A549 (cell line): ENCODE results near the gene RPS15.

ENCODE experiments used
- CHD4 ChIP-seq: fragments of 200-600 bp; sonication (generic); IDR thresholded peaks from 2 replicates; pipeline ENCODE4 v1.6.1; 2016; ENCODE audit warnings: antibody characterized with exemption, mild to moderate bottlenecking, borderline replicate concordance
- KDM1A ChIP-seq: fragments of 200-600 bp; sonication (generic); IDR thresholded peaks from 2 replicates; pipeline ENCODE4 v1.6.1; 2016; ENCODE audit warnings: low read depth, mild to moderate bottlenecking
- MAZ ChIP-seq: fragments of 150-350 bp; IDR thresholded peaks from 2 replicates; pipeline ENCODE4 v1.6.1; 2014; ENCODE audit warnings: antibody characterized with exemption, low read depth, low read length, borderline replicate concordance
- SMC3 ChIP-seq: fragments of >200 bp; sonication (Bioruptor Twin); formaldehyde crosslinking; IDR thresholded peaks from 3 replicates; pipeline ENCODE4 v1.6.1; 2018; ENCODE audit warnings: inconsistent platforms
- TF ChIP-seq, protein P1 (sequence below): fragments of >200 bp; sonication (Bioruptor Twin); formaldehyde crosslinking; IDR thresholded peaks from 3 replicates; pipeline ENCODE4 v1.5.1; 2016
- TF ChIP-seq, protein P2 (sequence below): fragments of 200-600 bp; sonication (generic); IDR thresholded peaks from 2 replicates; pipeline ENCODE4 v1.6.1; 2016; ENCODE audit warnings: antibody characterized with exemption, mild to moderate bottlenecking, moderate library complexity

DNA sequence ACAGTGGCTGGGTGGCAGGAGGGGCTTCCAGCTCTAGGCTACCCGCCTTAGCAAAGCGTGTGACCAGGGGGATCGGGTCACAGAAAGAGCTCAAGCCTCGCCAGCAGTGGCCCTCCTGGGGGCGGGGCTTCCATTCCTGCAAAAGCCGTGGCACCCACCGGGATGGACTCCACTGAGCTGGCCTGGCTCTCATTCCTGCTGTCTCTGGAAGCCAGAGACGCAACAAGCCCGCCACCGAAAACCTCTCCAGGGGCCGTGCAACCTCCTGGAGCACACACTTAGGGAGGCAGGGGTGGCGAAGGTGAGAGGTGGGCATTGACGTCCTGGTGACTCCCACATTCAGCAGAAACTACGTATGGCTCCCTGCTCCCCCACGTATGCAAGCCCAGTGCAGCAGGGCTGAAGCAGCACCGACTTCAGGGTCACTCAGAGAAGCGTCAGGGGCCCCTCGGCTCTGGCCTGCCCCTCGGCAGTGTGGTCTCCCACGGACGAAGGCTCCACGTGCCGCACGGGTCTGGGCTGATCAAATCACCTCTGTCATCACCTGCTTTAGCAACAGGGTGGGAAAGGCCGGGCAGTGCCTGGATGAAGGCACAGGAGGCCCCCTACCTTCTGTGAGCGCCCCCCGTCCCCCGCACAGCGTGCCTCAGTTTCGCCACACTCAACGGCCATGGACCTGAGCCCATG, 37.7 kb downstream of the RPS15 start:
- TF ChIP-seq MAZ (no peak), CHD4 (no peak), SMC3 (no peak), KDM1A (no peak)
- TF ChIP-seq, protein P1, sequence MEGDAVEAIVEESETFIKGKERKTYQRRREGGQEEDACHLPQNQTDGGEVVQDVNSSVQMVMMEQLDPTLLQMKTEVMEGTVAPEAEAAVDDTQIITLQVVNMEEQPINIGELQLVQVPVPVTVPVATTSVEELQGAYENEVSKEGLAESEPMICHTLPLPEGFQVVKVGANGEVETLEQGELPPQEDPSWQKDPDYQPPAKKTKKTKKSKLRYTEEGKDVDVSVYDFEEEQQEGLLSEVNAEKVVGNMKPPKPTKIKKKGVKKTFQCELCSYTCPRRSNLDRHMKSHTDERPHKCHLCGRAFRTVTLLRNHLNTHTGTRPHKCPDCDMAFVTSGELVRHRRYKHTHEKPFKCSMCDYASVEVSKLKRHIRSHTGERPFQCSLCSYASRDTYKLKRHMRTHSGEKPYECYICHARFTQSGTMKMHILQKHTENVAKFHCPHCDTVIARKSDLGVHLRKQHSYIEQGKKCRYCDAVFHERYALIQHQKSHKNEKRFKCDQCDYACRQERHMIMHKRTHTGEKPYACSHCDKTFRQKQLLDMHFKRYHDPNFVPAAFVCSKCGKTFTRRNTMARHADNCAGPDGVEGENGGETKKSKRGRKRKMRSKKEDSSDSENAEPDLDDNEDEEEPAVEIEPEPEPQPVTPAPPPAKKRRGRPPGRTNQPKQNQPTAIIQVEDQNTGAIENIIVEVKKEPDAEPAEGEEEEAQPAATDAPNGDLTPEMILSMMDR: no peak
- TF ChIP-seq, protein P2, sequence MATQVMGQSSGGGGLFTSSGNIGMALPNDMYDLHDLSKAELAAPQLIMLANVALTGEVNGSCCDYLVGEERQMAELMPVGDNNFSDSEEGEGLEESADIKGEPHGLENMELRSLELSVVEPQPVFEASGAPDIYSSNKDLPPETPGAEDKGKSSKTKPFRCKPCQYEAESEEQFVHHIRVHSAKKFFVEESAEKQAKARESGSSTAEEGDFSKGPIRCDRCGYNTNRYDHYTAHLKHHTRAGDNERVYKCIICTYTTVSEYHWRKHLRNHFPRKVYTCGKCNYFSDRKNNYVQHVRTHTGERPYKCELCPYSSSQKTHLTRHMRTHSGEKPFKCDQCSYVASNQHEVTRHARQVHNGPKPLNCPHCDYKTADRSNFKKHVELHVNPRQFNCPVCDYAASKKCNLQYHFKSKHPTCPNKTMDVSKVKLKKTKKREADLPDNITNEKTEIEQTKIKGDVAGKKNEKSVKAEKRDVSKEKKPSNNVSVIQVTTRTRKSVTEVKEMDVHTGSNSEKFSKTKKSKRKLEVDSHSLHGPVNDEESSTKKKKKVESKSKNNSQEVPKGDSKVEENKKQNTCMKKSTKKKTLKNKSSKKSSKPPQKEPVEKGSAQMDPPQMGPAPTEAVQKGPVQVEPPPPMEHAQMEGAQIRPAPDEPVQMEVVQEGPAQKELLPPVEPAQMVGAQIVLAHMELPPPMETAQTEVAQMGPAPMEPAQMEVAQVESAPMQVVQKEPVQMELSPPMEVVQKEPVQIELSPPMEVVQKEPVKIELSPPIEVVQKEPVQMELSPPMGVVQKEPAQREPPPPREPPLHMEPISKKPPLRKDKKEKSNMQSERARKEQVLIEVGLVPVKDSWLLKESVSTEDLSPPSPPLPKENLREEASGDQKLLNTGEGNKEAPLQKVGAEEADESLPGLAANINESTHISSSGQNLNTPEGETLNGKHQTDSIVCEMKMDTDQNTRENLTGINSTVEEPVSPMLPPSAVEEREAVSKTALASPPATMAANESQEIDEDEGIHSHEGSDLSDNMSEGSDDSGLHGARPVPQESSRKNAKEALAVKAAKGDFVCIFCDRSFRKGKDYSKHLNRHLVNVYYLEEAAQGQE: no peak
